ENCODE results near the gene FRMD8.
A peak's percentile ranks its signal among the peaks of the same experiment; 100 is the strongest.

FRMD8 gene, protein sequence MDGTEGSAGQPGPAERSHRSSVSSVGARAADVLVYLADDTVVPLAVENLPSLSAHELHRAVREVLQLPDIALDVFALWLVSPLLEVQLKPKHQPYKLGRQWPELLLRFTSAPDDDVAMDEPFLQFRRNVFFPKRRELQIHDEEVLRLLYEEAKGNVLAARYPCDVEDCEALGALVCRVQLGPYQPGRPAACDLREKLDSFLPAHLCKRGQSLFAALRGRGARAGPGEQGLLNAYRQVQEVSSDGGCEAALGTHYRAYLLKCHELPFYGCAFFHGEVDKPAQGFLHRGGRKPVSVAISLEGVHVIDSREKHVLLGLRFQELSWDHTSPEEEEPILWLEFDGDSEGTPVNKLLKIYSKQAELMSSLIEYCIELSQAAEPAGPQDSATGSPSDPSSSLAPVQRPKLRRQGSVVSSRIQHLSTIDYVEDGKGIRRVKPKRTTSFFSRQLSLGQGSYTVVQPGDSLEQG

DNA sequence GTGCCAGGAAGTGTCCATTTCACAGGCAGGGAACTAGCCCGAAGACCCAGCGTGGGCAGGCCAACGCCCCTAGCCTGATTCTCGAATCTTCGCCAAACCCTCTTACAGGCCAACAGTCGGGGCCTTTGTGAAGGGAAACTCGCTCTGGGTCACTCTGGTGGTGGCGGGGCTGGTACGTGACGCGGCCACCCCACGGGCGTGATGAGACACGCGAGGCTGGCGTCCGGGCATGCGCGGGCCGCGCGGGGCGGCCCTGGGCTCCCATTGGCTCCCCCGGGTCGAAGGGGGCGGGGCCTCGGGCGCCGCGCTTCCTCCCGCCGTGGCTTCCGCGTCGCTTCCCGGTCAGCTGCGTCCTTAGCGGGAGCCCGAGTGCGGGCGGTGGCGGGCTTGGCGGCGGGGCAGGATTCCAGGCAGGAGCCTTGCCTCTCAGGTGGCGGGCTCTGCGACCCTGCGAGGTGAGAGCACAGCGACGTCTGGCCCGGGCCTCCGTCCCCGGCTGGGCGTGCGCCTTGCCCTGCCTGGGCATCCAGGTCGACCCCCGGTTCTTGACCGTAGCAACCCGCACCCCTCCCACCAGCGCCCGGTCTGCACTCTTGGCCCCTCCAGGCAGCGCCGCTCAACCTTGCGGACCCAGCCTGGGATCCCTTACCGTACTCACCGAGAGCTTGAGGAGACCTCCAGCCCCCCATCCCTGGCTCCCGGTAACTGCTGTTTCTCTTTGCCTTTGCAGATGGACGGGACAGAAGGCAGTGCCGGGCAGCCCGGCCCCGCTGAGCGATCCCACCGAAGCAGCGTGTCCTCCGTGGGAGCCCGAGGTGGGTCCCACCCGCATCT, at the start of gene FRMD8:
Gene FRMD8 (plus strand): TSS at position 331 of the 834 bp plus-strand sequence. CDS start 400 bp downstream, at position 731.
- peak; percentile 94 for DNase-seq (ENCODE audit: low read depth, low spot score)

GRCh38 chr11:65338676-65339075, 47.8 kb upstream of the FRMD8 start:
- DNase-seq (ENCODE audit: low read depth, low spot score) = no peak

- no peak for DNase-seq (ENCODE audit: low read depth, low spot score)
Measured at GRCh38 chr11:65340226-65340625, 46.2 kb upstream of the FRMD8 start.

GRCh38 chr11:65341856-65342255, 44.6 kb upstream of the FRMD8 start:
- DNase-seq (ENCODE audit: low read depth, low spot score) = no peak

DNA sequence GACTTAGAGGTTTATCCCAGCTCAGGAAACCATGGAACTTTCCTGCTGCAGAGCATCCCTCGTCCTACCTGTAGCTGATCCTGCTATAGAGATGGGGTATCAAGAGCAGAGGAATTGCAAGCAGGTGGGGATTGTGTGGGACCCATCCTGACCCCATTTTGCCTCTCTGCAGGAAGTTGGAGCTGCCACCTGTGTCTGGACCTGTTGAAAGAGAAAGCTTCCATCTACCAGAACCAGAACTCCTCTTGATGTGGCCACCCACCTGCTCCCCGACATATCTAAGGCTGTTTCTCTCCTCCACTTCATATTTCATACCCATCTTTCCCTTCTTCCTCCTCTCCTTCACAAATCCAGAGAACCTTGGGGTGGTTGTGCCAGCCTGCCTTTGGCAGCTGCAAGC, 34.9 kb upstream of the FRMD8 start:
- DNase-seq (ENCODE audit: low read depth, low spot score) = no peak

DNA sequence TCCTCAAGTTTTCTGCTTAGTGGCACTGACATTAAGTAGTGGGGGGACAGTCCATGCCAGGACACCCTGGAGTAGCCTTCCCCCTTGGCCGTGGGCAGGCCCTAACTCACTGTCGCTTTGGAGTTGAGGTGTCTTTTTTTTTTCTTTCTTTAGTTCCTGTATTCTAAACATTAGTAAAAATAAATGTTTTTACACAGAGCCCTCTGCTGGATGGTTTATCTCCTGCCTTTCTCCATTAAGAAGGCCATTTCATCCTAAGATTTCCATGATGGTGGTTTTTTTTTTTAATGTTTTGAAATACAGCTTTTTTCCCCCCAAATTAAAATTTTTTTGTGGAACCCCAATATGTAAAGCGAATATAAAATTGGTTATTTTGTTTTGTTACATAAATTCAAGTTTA, 33.7 kb upstream of the FRMD8 start:
- no peak for DNase-seq (ENCODE audit: low read depth, low spot score)

DNA sequence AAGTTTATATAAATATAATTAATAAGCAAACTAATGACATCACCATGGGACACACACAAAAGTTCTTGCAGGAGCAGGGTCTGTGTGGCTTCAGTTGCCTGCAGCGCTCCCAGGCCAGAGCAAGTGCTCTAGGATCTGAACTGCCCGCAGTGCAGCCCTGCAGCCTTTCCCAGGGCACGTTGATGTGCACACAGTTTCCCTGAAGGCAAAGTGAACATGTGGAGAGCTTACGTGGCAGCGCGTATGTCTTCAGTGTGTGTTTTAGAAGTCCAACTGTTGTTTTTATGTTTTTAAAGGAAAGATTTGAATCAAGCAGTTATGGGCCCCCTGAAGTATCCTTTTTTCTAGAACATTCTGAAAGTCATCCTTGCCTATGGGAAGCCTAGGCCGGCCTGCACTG, 33.1 kb upstream of the FRMD8 start:
- DNase-seq (ENCODE audit: low read depth, low spot score) = no peak

GRCh38 chr11:65353900-65354264, 32.6 kb upstream of the FRMD8 start:
- DNase-seq (ENCODE audit: low read depth, low spot score) = no peak

- peak; percentile 99 for DNase-seq (ENCODE audit: low read depth, low spot score)
Measured at GRCh38 chr11:65354265-65355012, 32.0 kb upstream of the FRMD8 start, which contains the start of gene TIGD3. TIGD3 (plus strand) TSS chr11:65354751; CDS start chr11:65355809, 1,058 bp downstream.

DNA sequence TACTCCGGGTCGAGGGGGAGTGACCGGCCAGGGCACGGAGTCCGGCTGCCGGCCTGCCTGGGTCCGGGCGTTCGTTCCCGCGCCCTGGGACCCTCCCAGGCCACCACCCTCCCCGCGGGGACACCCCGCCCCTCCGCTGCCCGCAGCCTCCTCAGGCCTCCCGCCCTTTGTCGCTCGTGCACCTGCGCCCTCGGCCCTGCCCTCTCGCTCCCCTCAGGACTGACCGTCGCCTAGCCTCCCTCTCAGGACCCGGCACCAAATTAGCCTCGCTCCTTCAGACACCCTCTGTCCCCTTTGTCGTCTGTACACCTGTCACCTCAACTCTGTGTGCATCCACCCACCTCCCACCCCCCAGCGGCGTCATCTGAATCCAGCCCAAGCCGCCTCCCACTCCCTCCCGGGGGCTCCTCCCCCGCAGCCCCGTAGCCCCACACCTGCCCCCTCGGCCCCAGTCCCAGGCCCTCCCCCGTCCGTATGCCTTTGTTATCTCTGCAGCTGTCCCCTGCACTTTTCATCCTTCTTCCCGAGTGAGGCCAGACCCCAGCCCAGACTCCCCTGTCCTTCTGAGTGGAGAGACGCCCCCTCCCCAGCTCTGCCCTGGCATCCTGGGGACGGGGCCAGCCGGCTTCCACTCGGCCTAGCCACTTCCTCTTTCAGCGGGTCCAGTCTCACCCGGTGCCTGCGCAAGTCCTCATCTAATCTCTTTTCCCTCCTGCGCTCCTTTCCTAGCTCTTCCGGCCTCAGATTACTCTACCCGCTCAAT, 31.2 kb upstream of the FRMD8 start:
- DNase-seq (ENCODE audit: low read depth, low spot score) = peak; percentile 15

GRCh38 chr11:65355776-65356393, 30.6 kb upstream of the FRMD8 start:
- peak; percentile 57 for DNase-seq (ENCODE audit: low read depth, low spot score)

- no peak for DNase-seq (ENCODE audit: low read depth, low spot score)
Measured at GRCh38 chr11:65356394-65356972, 30.0 kb upstream of the FRMD8 start.

GRCh38 chr11:65357856-65358356, 28.5 kb upstream of the FRMD8 start:
- no peak for DNase-seq (ENCODE audit: low read depth, low spot score)

DNA sequence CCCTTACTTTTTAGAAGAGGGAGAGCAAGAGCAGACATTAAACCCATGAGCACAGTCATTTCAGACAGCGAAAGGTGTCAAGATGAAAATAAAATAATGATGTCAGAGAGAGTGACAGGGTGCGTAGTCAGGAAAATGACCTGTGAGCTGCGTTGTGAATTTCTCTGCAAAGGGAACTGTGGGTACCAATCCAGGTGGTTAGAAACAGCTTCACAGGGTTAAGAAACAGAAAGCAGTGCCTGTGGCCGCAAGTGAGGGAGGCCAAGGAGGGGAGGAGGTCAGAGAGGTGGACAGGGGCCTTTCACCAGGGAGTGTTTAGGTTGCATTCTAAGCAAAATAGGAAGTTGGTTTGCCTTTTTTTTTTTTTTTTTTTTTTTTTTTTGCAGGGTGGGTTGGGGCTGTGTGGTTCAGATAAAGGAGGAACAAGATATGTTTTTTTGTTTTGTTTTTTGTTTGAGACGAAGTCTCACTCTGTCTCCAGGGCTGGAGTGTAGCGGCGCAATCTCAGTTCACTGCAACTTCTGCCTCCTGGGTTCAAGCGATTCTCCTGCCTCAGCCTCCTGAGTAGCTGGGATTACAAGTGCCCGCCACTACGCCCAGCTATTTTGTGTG, 24.0 kb upstream of the FRMD8 start:
- no peak for DNase-seq (ENCODE audit: low read depth, low spot score)

GRCh38 chr11:65362966-65363365, 23.5 kb upstream of the FRMD8 start:
- no peak for DNase-seq (ENCODE audit: low read depth, low spot score)

DNA sequence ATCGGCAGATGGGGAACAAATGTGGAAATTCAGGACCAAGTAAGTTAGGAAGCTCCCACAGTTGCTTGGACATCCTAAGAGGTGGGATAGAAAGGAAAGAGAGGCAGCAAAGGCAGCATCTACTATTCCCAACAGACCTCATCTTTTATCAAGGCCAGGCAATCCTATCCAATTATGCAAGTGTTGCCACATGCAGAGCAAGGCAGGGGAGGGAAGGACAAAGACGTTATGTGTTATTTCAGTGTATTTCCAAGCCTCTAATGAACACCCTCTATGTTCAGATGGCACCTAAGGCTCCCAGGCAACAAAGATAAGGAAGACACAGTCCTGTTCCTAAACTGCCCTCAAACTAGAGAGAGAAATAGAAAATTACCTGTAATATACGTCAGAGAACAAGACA, 22.7 kb upstream of the FRMD8 start:
- DNase-seq (ENCODE audit: low read depth, low spot score) = no peak

DNA sequence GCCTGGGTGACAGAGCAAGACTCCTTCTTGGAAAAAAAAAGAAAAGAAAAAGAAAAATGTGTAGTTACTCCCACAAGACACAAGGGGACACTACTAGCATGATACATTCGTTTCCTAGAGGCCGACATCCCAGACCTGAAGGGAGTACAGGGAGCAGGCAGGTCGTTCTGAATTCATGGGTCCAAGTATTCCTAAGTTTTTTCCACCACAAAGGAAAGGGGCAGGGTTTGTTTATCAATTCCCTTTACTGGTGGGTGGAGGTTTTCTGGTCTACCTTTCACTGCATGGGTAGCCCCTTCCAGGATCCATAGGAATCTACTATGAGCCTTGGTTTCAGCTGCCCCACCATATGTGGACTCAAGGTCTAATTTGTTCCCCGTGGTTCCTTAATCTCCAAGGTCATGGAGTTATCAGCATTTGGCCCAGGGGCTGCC, 20.1 kb upstream of the FRMD8 start:
- DNase-seq (ENCODE audit: low read depth, low spot score) = peak; percentile 82

GRCh38 chr11:65370659-65371049, 15.8 kb upstream of the FRMD8 start:
- DNase-seq (ENCODE audit: low read depth, low spot score) = no peak

DNA sequence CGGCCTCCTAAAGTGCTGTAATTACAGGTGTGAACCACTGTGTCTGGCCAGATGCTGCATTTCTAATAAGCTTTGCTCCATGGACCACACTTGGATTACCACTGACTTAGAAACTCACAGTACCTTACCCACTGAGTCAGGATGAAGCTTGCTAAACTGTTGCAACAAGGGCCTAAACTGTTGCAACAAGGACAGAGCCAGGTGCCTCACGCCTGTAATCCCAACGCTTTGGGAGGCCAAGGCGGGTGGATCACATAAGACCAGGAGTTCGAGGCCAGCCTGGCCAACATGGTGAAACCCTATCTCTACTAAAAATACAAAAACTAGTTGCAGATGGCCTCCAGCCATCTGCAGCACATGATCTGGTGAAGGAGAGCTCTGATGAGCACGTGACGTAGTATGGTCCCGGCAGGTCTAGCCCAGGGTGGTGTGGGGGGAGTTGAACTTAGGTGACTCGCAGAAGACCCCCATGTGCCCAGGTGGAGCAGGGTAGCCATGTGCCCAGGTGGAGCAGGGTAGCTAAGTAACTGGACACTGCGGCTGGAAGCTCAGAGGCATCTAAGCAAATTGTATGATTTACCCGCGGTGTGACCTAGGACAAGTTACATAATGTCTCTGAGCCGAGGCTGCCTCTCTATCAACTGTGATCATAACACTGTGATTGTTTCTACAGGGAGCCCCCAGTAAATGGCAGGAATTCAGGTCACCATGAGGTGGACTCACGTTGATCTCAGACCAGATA, 12.4 kb upstream of the FRMD8 start:
- DNase-seq (ENCODE audit: low read depth, low spot score) = no peak
